Tibial nerve (tissue), 4 donors: Measurements from ENCODE around the gene NXPE1. TPM values are rescaled to one million over a fixed set of nuclear protein-coding genes. Genes with fewer than 3 reads are reported as not detected.

Experiments
- DNase-seq, 2 donors: peaks; one replicate each; pipeline ENCODE4 v3.0.0-alpha.2; 2019; ENCODE audit warnings: low spot score in 2 of 2
- H3K27ac ChIP-seq, 4 donors: fragments of 200-600 bp; sonication (generic) in 3 of 4; one replicate each; pipeline ENCODE4 v1.5.1; 2017 to 2019; ENCODE audit warnings: mild to moderate bottlenecking in 1 of 4
- H3K27me3 ChIP-seq, 2 donors: fragments of 200-600 bp; sonication (generic) in 1 of 2; one replicate each; pipeline versions ENCODE4 v1.5.1 to v1.6.0; 2017 to 2019
- H3K36me3 ChIP-seq, 3 donors: fragments of 200-600 bp; sonication (generic); one replicate each; pipeline ENCODE4 v1.5.1; 2018 to 2019
- H3K4me1 ChIP-seq, 4 donors: fragments of 200-600 bp; sonication (generic) in 3 of 4; one replicate each; pipeline ENCODE4 v1.5.1; 2017 to 2019
- H3K4me3 ChIP-seq, 4 donors: fragments of 200-600 bp; sonication (generic) in 3 of 4; one replicate each; pipeline ENCODE4 v1.5.1; 2017 to 2019; ENCODE audit warnings: mild to moderate bottlenecking in 1 of 4, moderate library complexity in 1 of 4
- H3K9me3 ChIP-seq, 4 donors: fragments of 200-600 bp; sonication (generic) in 3 of 4; one replicate each; pipeline ENCODE4 v1.5.1; 2017 to 2019
- CTCF ChIP-seq, 5 experiments: fragments of 200-600 bp in 3 of 5; fragments of 450-650 bp in 2 of 5; sonication (generic) in 3 of 5; IDR thresholded peaks; one replicate each; pipeline ENCODE4 v1.5.1; 2016 to 2019; ENCODE audit warnings: antibody characterized with exemption in 5 of 5, mild to moderate bottlenecking in 3 of 5, moderate library complexity in 2 of 5
- EP300 ChIP-seq, 2 donors: sonication (generic); formaldehyde crosslinking; IDR thresholded peaks; one replicate each; pipeline ENCODE4 v1.6.1; 2017; ENCODE audit warnings: antibody characterized with exemption in 2 of 2, mild to moderate bottlenecking in 1 of 2
- POLR2A ChIP-seq, 2 donors: fragments of 450-650 bp; IDR thresholded peaks; one replicate each; pipeline ENCODE4 v1.6.1; 2017; ENCODE audit warnings: antibody characterized with exemption in 2 of 2, mild to moderate bottlenecking in 2 of 2, moderate library complexity in 2 of 2
- WGBS, 2 donors: methylation state at CpG; one replicate each; pipeline ENCODE4 v1.1.5; 2018; 5-methylcytosine and 5-hydroxymethylcytosine counted together
- total RNA-seq, 4 donors: library from RNA; depleted of rRNA; stranded (reverse); fragments of >200 nt; gene quantifications; one replicate each; pipeline ENCODE4 v1.1.0, GENCODE V29; 2016

The NXPE1 gene
- total RNA-seq, 4 donors from 2014 or later, result not detected

- peaks cover 0 to 28% (median 2%) of the 10 kb centered on the region in 4 donors for H3K9me3 ChIP-seq
- no peak for DNase-seq
- H3K4me3 ChIP-seq, result no peak overlapping the region
- TF ChIP-seq EP300 (IDR thresholded peaks at IDR 0.05) (no peak), POLR2A (IDR thresholded peaks at IDR 0.05) (no peak)
- 50 to 77% methylated on average over 1 of the region's 1 CpG for WGBS, 2 donors
- no peaks in the 10 kb centered on the region for H3K36me3 ChIP-seq
- H3K4me1 ChIP-seq, result no peaks in the 10 kb centered on the region
- no peaks in the 10 kb centered on the region for H3K27me3 ChIP-seq
- no peak overlapping the region for H3K27ac ChIP-seq
These were observed 12.0 kb upstream of the NXPE1 start for GRCh38 chr11:114571712-114572111.

DNA sequence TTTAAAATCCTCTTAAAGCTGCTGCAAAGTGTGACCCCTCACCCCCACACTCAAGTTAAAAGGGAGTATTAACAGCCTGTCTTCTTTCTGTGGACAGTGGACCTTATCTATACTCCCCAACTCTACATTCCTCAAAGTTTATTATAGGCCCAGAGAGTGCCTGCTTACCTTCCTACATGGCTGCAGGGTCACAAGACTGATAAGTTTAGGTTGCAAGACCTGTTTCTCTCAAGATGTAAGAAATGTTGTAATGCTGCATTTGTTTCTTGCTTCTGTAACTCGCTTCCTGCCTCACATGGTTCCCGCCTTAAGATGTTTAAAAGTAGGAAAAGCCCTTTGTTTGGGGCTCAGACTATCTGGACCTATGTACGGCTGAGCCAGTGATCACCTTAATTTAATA is 10.1 kb upstream of the NXPE1 start:
- Histone ChIP-seq H3K27ac (no peak overlapping the region), H3K9me3 (peaks cover 0 to 11% (median 0%) of the 10 kb centered on the region in 4 donors), H3K4me1 (no peaks in the 10 kb centered on the region), H3K4me3 (no peak overlapping the region), H3K27me3 (no peaks in the 10 kb centered on the region), H3K36me3 (no peaks in the 10 kb centered on the region)
- TF ChIP-seq EP300 (IDR thresholded peaks at IDR 0.05), result no peak
- no peak for TF ChIP-seq POLR2A (IDR thresholded peaks at IDR 0.05)
- no peak for TF ChIP-seq CTCF (IDR thresholded peaks at IDR 0.05)
- DNase-seq, result no peak
- WGBS, 2 donors, result 85 to 89% methylated on average over 3 of the region's 3 CpGs

DNA sequence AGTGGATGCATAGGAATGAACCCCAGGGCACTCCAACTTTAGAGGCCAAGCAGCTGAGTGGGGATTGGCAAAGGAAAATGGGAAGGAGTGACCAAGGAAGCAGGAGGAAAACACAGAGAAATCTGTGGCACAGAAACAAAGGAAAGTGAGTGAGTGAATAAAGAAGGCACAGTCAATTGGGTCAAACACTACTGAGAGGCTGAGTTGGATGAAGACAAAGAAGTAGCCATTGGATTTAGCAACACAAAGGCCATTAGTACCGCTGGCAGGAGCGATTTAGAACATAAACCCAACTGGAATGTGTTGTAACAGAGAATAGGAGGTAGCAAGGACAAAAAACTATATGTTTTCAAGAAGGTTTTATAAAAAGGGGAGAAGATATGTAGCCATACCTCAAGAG is 6.6 kb upstream of the NXPE1 start:
- no peaks in the 10 kb centered on the region for H3K36me3 ChIP-seq
- H3K9me3 ChIP-seq, result no peaks in the 10 kb centered on the region
- H3K27ac ChIP-seq, result no peak overlapping the region
- TF ChIP-seq POLR2A (IDR thresholded peaks at IDR 0.05) (no peak), CTCF (IDR thresholded peaks at IDR 0.05) (no peak)
- H3K4me1 ChIP-seq, result no peaks in the 10 kb centered on the region
- no peak overlapping the region for H3K4me3 ChIP-seq
- no peaks in the 10 kb centered on the region for H3K27me3 ChIP-seq
- no peak for DNase-seq
- 34 to 49% methylated on average over 2 of the region's 2 CpGs for WGBS, 2 donors

DNA sequence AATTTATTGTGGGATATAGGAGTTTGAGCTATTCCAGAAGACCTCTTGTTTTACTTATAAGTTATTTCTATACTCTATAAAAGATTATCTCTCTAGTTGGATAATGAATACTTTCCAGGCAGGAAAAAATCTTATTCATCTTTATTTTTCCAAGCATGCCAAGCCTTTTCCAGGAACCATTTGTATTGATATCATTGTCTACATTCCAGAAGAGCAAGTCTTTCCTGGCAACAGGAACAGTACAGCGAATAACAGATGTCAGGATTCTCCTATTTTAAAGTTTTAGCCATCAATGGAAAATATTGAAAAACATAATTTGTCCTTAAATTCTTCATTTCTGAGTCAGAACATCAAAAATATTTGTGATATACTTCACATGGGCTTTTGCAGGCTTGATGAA is 5.2 kb upstream of the NXPE1 start:
- no peaks in the 10 kb centered on the region for H3K9me3 ChIP-seq
- no peak for DNase-seq
- no peaks in the 10 kb centered on the region for H3K4me1 ChIP-seq
- no peaks in the 10 kb centered on the region for H3K27me3 ChIP-seq
- TF ChIP-seq EP300 (IDR thresholded peaks at IDR 0.05), result no peak
- WGBS, 2 donors, result 57 to 69% methylated on average over 1 of the region's 1 CpG
- no peak overlapping the region for H3K4me3 ChIP-seq
- no peaks in the 10 kb centered on the region for H3K36me3 ChIP-seq
- no peak overlapping the region for H3K27ac ChIP-seq

DNA sequence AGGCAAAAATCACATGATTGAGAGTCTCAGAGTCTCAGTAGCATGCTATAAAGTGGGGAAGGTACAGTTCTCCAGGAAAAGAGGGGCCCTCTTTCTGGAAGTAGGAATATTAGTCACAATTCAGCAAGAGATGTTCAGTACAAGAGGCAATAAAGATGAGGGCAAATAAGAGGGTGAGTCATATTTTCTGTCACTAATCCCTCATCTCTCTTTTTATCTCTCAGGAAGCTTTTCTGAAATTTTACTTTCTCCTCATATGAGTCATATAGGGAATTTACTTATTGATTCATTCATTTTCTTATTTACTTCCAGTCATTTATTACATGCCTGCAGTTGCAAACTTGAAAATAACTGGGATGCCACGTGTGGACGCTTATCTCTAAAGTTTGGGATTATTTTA is 3.4 kb upstream of the NXPE1 start:
- Histone ChIP-seq H3K36me3 (no peaks in the 10 kb centered on the region), H3K27me3 (no peaks in the 10 kb centered on the region), H3K9me3 (no peaks in the 10 kb centered on the region), H3K4me3 (no peak overlapping the region), H3K27ac (no peak overlapping the region), H3K4me1 (no peaks in the 10 kb centered on the region)
- 81 to 82% methylated on average over 2 of the region's 2 CpGs for WGBS, 2 donors
- DNase-seq, result no peak
- TF ChIP-seq EP300 (IDR thresholded peaks at IDR 0.05), result no peak
- TF ChIP-seq CTCF (IDR thresholded peaks at IDR 0.05), result no peak
- no peak for TF ChIP-seq POLR2A (IDR thresholded peaks at IDR 0.05)

GRCh38 chr11:114562166-114562916 is 2.7 kb upstream of the NXPE1 start:
- WGBS, 2 donors, result 48 to 51% methylated on average over 3 of the region's 3 CpGs
- DNase-seq, result no peak
- Histone ChIP-seq H3K4me3 (no peak overlapping the region), H3K27ac (no peak overlapping the region), H3K4me1 (no peaks in the 10 kb centered on the region), H3K36me3 (no peaks in the 10 kb centered on the region), H3K27me3 (no peaks in the 10 kb centered on the region), H3K9me3 (no peaks in the 10 kb centered on the region)
- TF ChIP-seq POLR2A (IDR thresholded peaks at IDR 0.05) (no peak), EP300 (IDR thresholded peaks at IDR 0.05) (no peak), CTCF (IDR thresholded peaks at IDR 0.05) (no peak)
